Measurements from ENCODE around the gene POLA2. TPM values are rescaled to one million over a fixed set of nuclear protein-coding genes. Genes with fewer than 3 reads are reported as not detected.

POLA2 gene
- polyA plus RNA-seq, 1 donor (not counting 4 experiments of a cell fraction or from before 2014, with no cell fraction given) = 20.9 TPM

DNA sequence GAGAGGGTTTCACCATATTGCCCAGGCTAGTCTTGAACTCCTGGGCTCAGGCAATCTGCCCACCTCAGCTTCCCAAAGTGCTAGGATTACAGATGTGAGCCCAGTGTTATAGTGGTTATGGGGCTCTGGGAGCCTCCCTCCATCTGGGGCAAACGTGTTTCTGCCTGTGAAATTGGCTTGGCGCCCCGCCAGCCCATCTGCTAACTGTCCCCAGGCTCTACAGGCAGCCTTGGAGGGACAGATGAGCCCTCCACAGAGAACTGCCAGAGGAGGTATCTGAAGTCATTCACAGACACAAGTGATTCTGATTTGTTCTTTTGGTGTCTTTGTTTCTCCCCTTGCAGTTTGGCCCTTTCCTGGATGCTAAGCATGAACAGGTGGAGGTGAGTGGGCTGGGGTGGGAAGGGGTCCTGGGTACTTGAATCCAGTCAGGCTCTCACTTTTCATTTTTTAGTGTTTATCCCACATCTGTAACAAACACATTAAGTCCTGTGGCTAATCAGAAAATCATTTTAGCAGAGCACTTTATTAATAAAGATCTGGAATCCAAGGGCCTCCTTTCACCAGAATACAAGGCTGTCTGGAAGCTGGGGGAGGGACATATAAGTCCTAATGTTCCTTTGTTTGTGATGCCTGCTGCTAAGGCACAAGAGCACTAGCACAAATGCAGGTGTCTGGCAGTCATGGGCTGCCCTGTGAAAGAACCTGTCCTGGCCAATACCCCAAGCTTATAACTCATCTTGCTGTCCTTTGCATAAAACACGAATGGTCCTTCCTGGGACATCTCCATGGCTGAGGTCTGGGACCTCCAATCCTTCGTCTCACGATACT lies 27.2 kb downstream of the POLA2 start:
- TF ChIP-seq, protein P1, sequence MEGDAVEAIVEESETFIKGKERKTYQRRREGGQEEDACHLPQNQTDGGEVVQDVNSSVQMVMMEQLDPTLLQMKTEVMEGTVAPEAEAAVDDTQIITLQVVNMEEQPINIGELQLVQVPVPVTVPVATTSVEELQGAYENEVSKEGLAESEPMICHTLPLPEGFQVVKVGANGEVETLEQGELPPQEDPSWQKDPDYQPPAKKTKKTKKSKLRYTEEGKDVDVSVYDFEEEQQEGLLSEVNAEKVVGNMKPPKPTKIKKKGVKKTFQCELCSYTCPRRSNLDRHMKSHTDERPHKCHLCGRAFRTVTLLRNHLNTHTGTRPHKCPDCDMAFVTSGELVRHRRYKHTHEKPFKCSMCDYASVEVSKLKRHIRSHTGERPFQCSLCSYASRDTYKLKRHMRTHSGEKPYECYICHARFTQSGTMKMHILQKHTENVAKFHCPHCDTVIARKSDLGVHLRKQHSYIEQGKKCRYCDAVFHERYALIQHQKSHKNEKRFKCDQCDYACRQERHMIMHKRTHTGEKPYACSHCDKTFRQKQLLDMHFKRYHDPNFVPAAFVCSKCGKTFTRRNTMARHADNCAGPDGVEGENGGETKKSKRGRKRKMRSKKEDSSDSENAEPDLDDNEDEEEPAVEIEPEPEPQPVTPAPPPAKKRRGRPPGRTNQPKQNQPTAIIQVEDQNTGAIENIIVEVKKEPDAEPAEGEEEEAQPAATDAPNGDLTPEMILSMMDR (optimal IDR thresholded peaks at IDR 0.05 in 1 of 3, IDR thresholded peaks at IDR 0.05 in 1 of 3, conservative IDR thresholded peaks at IDR 0.05 in 1 of 3; ENCODE audit: extremely low read depth in 1 of 3, insufficient read depth in 2 of 3, low read length in 3 of 3) = no peak
- no peak for TF ChIP-seq EZH2 (IDR thresholded peaks at IDR 0.05; ENCODE audit: low read length)
- DNase-seq (ENCODE audit: low read depth, low spot score) (no peak), FAIRE-seq (no peak)
- no peak overlapping the region for H3K4me2 ChIP-seq (ENCODE audit: control insufficient read depth, extremely low read depth, insufficient read depth, low read depth, low read length)
- H3K36me3 ChIP-seq (ENCODE audit: control insufficient read depth in 2 of 2, extremely low read depth in 1 of 2, insufficient read depth in 2 of 2, low read length in 2 of 2) = peaks cover 4 to 23% of the 10 kb centered on the region in 2 experiments
- no peak overlapping the region for H3K4me3 ChIP-seq (ENCODE audit: control insufficient read depth in 2 of 3, extremely low read depth in 1 of 3, insufficient read depth in 2 of 3, low read depth in 1 of 3, low read length in 3 of 3)
- dilution Hi-C loops (cut with MboI; ENCODE audit: extremely low pct_ligation_motif_present, low sequenced_read_pairs) = no loop called here
- no peak overlapping the region for H2AFZ ChIP-seq (ENCODE audit: control insufficient read depth, low read length)
- no peak overlapping the region for H3K27ac ChIP-seq (ENCODE audit: control insufficient read depth, insufficient read depth, low read length)
- H3K27me3 ChIP-seq (ENCODE audit: control insufficient read depth, extremely low read depth, insufficient read depth, low read length) = no peaks in the 10 kb centered on the region
- no peaks in the 10 kb centered on the region for H3K4me1 ChIP-seq (ENCODE audit: control insufficient read depth, extremely low read depth, insufficient read depth, low read length)
- H3K9ac ChIP-seq (ENCODE audit: control insufficient read depth, extremely low read depth, insufficient read depth, low read length) = no peak overlapping the region
- H3K79me2 ChIP-seq (ENCODE audit: control insufficient read depth, insufficient read depth, low read length) = no peaks in the 10 kb centered on the region
- no peaks in the 10 kb centered on the region for H3K9me3 ChIP-seq (ENCODE audit: control insufficient read depth, low read depth, low read length)
- H3K9me1 ChIP-seq (ENCODE audit: control insufficient read depth, extremely low read depth, insufficient read depth, low read length) = no peaks in the 10 kb centered on the region
- H4K20me1 ChIP-seq (ENCODE audit: control insufficient read depth, extremely low read depth, insufficient read depth, low read length) = no peaks in the 10 kb centered on the region

DNA sequence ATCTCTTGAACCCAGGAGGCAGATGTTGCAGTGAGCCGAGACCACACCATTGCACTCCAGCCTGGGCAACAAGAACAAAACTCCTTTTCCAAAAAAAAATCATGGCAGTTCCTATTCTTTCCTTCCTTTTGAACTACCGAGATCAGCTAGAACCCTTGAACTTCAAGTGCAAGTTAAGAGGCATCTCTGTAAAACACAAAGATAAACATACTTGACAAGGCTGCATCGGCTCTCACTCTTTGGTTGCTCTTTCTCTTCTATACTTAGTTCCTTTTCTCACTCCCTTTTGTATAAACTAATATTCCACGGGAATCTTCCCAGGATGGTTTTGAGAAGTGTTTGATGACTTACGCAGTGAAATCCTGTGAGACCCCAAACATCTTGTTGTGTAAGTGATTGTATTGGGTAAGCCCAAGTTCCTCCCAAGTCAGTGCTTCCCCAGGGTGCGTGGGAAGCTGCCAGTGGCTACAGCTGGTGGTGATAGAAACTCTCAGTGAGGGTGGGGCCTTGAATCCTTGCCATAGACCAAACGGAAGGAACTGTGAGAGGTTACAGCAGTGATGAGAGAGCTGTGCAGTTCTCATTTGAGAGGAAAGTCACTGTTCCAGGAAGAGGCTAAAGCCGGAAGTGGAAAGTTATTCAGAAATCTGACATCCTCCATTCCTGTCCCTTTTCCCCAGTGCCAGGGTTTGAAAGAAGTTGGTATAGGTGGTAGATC lies 28.8 kb downstream of the POLA2 start:
- Histone ChIP-seq H3K27me3 (ENCODE audit: control insufficient read depth, extremely low read depth, insufficient read depth, low read length) (no peaks in the 10 kb centered on the region), H3K4me3 (ENCODE audit: control insufficient read depth in 2 of 3, extremely low read depth in 1 of 3, insufficient read depth in 2 of 3, low read depth in 1 of 3, low read length in 3 of 3) (no peak overlapping the region), H4K20me1 (ENCODE audit: control insufficient read depth, extremely low read depth, insufficient read depth, low read length) (no peaks in the 10 kb centered on the region), H3K9me1 (ENCODE audit: control insufficient read depth, extremely low read depth, insufficient read depth, low read length) (no peaks in the 10 kb centered on the region), H3K79me2 (ENCODE audit: control insufficient read depth, insufficient read depth, low read length) (no peaks in the 10 kb centered on the region), H3K9me3 (ENCODE audit: control insufficient read depth, low read depth, low read length) (no peaks in the 10 kb centered on the region), H3K4me2 (ENCODE audit: control insufficient read depth, extremely low read depth, insufficient read depth, low read depth, low read length) (no peak overlapping the region), H3K36me3 (ENCODE audit: control insufficient read depth in 2 of 2, extremely low read depth in 1 of 2, insufficient read depth in 2 of 2, low read length in 2 of 2) (peaks cover 8 to 40% of the 10 kb centered on the region in 2 experiments), H3K4me1 (ENCODE audit: control insufficient read depth, extremely low read depth, insufficient read depth, low read length) (no peaks in the 10 kb centered on the region), H2AFZ (ENCODE audit: control insufficient read depth, low read length) (no peak overlapping the region), H3K9ac (ENCODE audit: control insufficient read depth, extremely low read depth, insufficient read depth, low read length) (no peak overlapping the region), H3K27ac (ENCODE audit: control insufficient read depth, insufficient read depth, low read length) (no peak overlapping the region)
- FAIRE-seq (no peak), DNase-seq (ENCODE audit: low read depth, low spot score) (no peak)
- dilution Hi-C loops (cut with MboI; ENCODE audit: extremely low pct_ligation_motif_present, low sequenced_read_pairs) = no loop called here
- TF ChIP-seq, protein P1 (optimal IDR thresholded peaks at IDR 0.05 in 1 of 3, IDR thresholded peaks at IDR 0.05 in 1 of 3, conservative IDR thresholded peaks at IDR 0.05 in 1 of 3; ENCODE audit: extremely low read depth in 1 of 3, insufficient read depth in 2 of 3, low read length in 3 of 3) = no peak
- TF ChIP-seq EZH2 (IDR thresholded peaks at IDR 0.05; ENCODE audit: low read length) = no peak

All from keratinocyte (primary cell).